HEK293 (cell line): Measurements from ENCODE around the gene OR2H1.

ENCODE experiments used
- CTCF ChIA-PET: fragments of 350-600 bp; formaldehyde crosslinking; extraction: SDS; loops from one replicate; lab custom pipeline; 2021; ENCODE audit warnings: antibody characterized with exemption; lab: Yijun Ruan, JAX
- POLR2A ChIA-PET: fragments of 300-600 bp; formaldehyde crosslinking; extraction: SDS; loops from one replicate; lab custom pipeline; 2020; ENCODE audit warnings: antibody characterized with exemption, inconsistent platforms; lab: Yijun Ruan, JAX
- H3K27ac ChIP-seq: fragments of 200-500 bp; sonication (Bioruptor generic); 2 replicates; pipeline ENCODE4 v1.5.1; 2014; ENCODE audit warnings: low read depth, low read length, control low read depth, inconsistent platforms; ENCODE audit errors: extremely low read depth
- H3K36me3 ChIP-seq, 2 experiments: fragments of 200-500 bp in 1 of 2; sonication (Bioruptor generic) in 1 of 2; 1 replicate in 1 of 2; 2 replicates in 1 of 2; pipeline ENCODE4 v1.5.1; 2014 to 2017; ENCODE audit warnings: inconsistent platforms in 2 of 2, low read length in 2 of 2; ENCODE audit not compliant: control insufficient read depth in 2 of 2, insufficient read depth in 1 of 2
- H3K4me1 ChIP-seq: fragments of 200-500 bp; sonication (Bioruptor generic); 2 replicates; pipeline ENCODE4 v1.5.1; 2014; ENCODE audit warnings: mild to moderate bottlenecking, low read length, inconsistent platforms; ENCODE audit not compliant: control insufficient read depth, insufficient read depth
- H3K4me3 ChIP-seq: 2 replicates; pipeline ENCODE4 v1.5.1; 2011; ENCODE audit warnings: low read depth, mild to moderate bottlenecking, control low read depth, low read length, moderate library complexity
- H3K9me3 ChIP-seq: fragments of 200-500 bp; sonication (Bioruptor generic); 2 replicates; pipeline ENCODE4 v1.5.1; 2014; ENCODE audit warnings: low read depth, low read length, inconsistent platforms; ENCODE audit not compliant: control insufficient read depth, insufficient read depth
- HOXA7 ChIP-seq: sonication (generic); formaldehyde crosslinking; IDR thresholded peaks from 2 replicates; pipeline ENCODE4 v1.8.1; 2022; ENCODE audit warnings: missing genetic modification reagents, borderline replicate concordance
- HOXD13 ChIP-seq: sonication (generic); formaldehyde crosslinking; IDR thresholded peaks from 2 replicates; pipeline ENCODE4 v1.8.0; 2022; ENCODE audit warnings: missing genetic modification reagents, borderline replicate concordance
- KLF7 ChIP-seq: fragments of 450-650 bp; formaldehyde crosslinking; IDR thresholded peaks from 2 replicates; pipeline ENCODE4 v1.5.1; 2016; ENCODE audit warnings: missing biosample characterization, missing genetic modification characterization, borderline replicate concordance
- KLF9 ChIP-seq: fragments of 450-650 bp; formaldehyde crosslinking; IDR thresholded peaks from 2 replicates; pipeline ENCODE4 v1.5.1; 2016; ENCODE audit warnings: missing biosample characterization, missing genetic modification characterization, low read depth
- MEIS1 ChIP-seq: sonication (generic); formaldehyde crosslinking; IDR thresholded peaks from 2 replicates; pipeline ENCODE4 v1.8.1; 2022; ENCODE audit warnings: missing genetic modification reagents, mild to moderate bottlenecking, borderline replicate concordance
- RBAK ChIP-seq: fragments of 450-650 bp; formaldehyde crosslinking; IDR thresholded peaks from 2 replicates; pipeline ENCODE4 v1.5.1; 2016; ENCODE audit warnings: missing biosample characterization, missing genetic modification characterization
- SCRT1 ChIP-seq: fragments of 450-650 bp; formaldehyde crosslinking; IDR thresholded peaks from 2 replicates; pipeline ENCODE4 v1.5.1; 2016; ENCODE audit warnings: missing biosample characterization, missing genetic modification characterization, borderline replicate concordance
- SCRT2 ChIP-seq: fragments of 450-650 bp; formaldehyde crosslinking; IDR thresholded peaks from 2 replicates; pipeline ENCODE4 v1.5.1; 2016; ENCODE audit warnings: missing biosample characterization, missing genetic modification characterization
- WT1 ChIP-seq: fragments of 450-650 bp; formaldehyde crosslinking; IDR thresholded peaks from 2 replicates; pipeline ENCODE4 v1.5.1; 2016; ENCODE audit warnings: missing biosample characterization, missing genetic modification characterization
- ZNF19 ChIP-seq: fragments of 450-650 bp; formaldehyde crosslinking; IDR thresholded peaks from 2 replicates; pipeline ENCODE4; 2016; ENCODE audit warnings: missing biosample characterization, missing genetic modification characterization, low read depth
- ZNF223 ChIP-seq: fragments of 450-650 bp; formaldehyde crosslinking; IDR thresholded peaks from 2 replicates; pipeline ENCODE4 v1.5.1; 2016; ENCODE audit warnings: missing biosample characterization, missing genetic modification characterization
- ZNF248 ChIP-seq: fragments of 450-650 bp; formaldehyde crosslinking; IDR thresholded peaks from 2 replicates; pipeline ENCODE4 v1.5.1; 2017; ENCODE audit warnings: missing biosample characterization, missing genetic modification characterization
- ZNF266 ChIP-seq: fragments of 450-650 bp; formaldehyde crosslinking; IDR thresholded peaks from 2 replicates; pipeline ENCODE4 v1.5.1; 2016; ENCODE audit warnings: missing biosample characterization, missing genetic modification characterization, low read depth
- ZNF394 ChIP-seq: fragments of 450-650 bp; formaldehyde crosslinking; IDR thresholded peaks from 2 replicates; pipeline ENCODE4 v1.5.1; 2016; ENCODE audit warnings: missing biosample characterization, missing genetic modification characterization, mild to moderate bottlenecking, moderate library complexity, borderline replicate concordance
- ZNF423 ChIP-seq: fragments of 450-650 bp; formaldehyde crosslinking; IDR thresholded peaks from 2 replicates; pipeline ENCODE4 v1.5.1; 2016; ENCODE audit warnings: missing biosample characterization, missing genetic modification characterization
- ZNF426 ChIP-seq: fragments of 450-650 bp; formaldehyde crosslinking; IDR thresholded peaks from 2 replicates; pipeline ENCODE4 v1.5.1; 2017; ENCODE audit warnings: missing biosample characterization, missing genetic modification characterization, mild to moderate bottlenecking, inconsistent platforms, moderate library complexity
- ZNF514 ChIP-seq: fragments of 450-650 bp; formaldehyde crosslinking; IDR thresholded peaks from 2 replicates; pipeline ENCODE4 v1.5.1; 2016; ENCODE audit warnings: missing biosample characterization, missing genetic modification characterization
- ZNF521 ChIP-seq: fragments of 450-650 bp; formaldehyde crosslinking; IDR thresholded peaks from 2 replicates; pipeline ENCODE4 v1.5.1; 2017; ENCODE audit warnings: missing biosample characterization, mild to moderate bottlenecking, missing genetic modification characterization
- ZNF561 ChIP-seq: fragments of 450-650 bp; IDR thresholded peaks from 2 replicates; pipeline ENCODE4 v1.5.1; 2018; ENCODE audit warnings: missing biosample characterization, missing genetic modification characterization, borderline replicate concordance
- ZNF571 ChIP-seq: fragments of 450-650 bp; formaldehyde crosslinking; IDR thresholded peaks from 2 replicates; pipeline ENCODE4 v1.5.0; 2017; ENCODE audit warnings: missing biosample characterization, missing genetic modification characterization
- ZNF610 ChIP-seq: fragments of 450-650 bp; formaldehyde crosslinking; IDR thresholded peaks from 2 replicates; pipeline ENCODE4 v1.5.1; 2016; ENCODE audit warnings: missing biosample characterization, missing genetic modification characterization, borderline replicate concordance
- ZNF626 ChIP-seq: fragments of 450-650 bp; sonication (Bioruptor Pico); formaldehyde crosslinking; IDR thresholded peaks from 2 replicates; pipeline ENCODE4 v1.5.1; 2018; ENCODE audit warnings: missing biosample characterization, missing genetic modification characterization, inconsistent platforms
- ZNF629 ChIP-seq: fragments of 450-650 bp; formaldehyde crosslinking; IDR thresholded peaks from 2 replicates; pipeline ENCODE4 v1.5.1; 2017; ENCODE audit warnings: missing biosample characterization, missing genetic modification characterization
- ZNF654 ChIP-seq: fragments of 450-650 bp; formaldehyde crosslinking; IDR thresholded peaks from 2 replicates; pipeline ENCODE4 v1.5.1; 2016; ENCODE audit warnings: low read depth, missing biosample characterization, missing genetic modification characterization
- ZNF843 ChIP-seq: fragments of 450-650 bp; formaldehyde crosslinking; IDR thresholded peaks from 2 replicates; pipeline ENCODE4 v1.5.1; 2016; ENCODE audit warnings: missing biosample characterization, missing genetic modification characterization
- TF ChIP-seq, protein P1 (sequence below): sonication (generic); formaldehyde crosslinking; IDR thresholded peaks from 2 replicates; pipeline ENCODE4 v1.8.1; 2022; ENCODE audit warnings: mild to moderate bottlenecking, moderate library complexity, missing genetic modification reagents
- TF ChIP-seq, protein P2 (sequence below): fragments of 450-650 bp; formaldehyde crosslinking; IDR thresholded peaks from 2 replicates; pipeline ENCODE4 v1.5.1; 2016; ENCODE audit warnings: missing biosample characterization, missing genetic modification characterization

Gene OR2H1

GRCh38 chr6:29500594-29500993 is 43.6 kb downstream of the OR2H1 start (continued):
- TF ChIP-seq ZNF223 (no peak), HOXD13 (CRISPR knock-in tag) (no peak), HOXA7 (CRISPR knock-in tag) (no peak), SCRT2 (tag by site-specific recombination) (no peak), MEIS1 (no peak)

DNA sequence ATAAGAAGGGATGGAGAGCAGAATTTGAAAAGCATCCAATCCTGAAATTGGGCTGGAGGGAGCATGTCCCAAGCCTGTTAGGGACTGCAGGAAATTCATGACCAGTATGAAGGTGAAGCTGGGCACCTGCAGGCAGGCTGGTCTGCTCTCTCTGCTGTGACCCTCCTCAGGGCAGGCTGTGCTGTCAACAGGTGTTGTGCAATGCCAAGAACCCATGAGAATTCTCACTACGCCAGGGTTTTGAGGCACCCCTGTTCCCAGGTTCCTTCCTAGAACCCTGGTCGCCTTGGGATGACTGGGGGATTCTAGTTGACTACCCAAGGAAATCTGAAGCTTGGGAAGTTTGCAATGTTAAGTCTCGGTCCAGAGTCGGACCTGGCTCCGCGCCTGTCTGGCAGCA is 44.2 kb downstream of the OR2H1 start:
- Histone ChIP-seq H3K36me3 (no peaks in the 10 kb centered on the region), H3K4me3 (no peak overlapping the region), H3K27ac (no peak overlapping the region), H3K9me3 (no peaks in the 10 kb centered on the region), H3K4me1 (no peaks in the 10 kb centered on the region)
- POLR2A ChIA-PET: no interaction called here
- CTCF ChIA-PET: interaction anchor here (0.9 kb wide), 1 partner anchor 10 kb away, joined by 3 read pairs; no protein-coding TSS in a partner anchor
- peak; percentile 79 for TF ChIP-seq SCRT2 (tag by site-specific recombination)
- 0 out of 2 replicates have a peak, but pooled peaks have one; percentile 25 for TF ChIP-seq SCRT1 (tag by site-specific recombination)
- no peak for TF ChIP-seq ZNF571

DNA sequence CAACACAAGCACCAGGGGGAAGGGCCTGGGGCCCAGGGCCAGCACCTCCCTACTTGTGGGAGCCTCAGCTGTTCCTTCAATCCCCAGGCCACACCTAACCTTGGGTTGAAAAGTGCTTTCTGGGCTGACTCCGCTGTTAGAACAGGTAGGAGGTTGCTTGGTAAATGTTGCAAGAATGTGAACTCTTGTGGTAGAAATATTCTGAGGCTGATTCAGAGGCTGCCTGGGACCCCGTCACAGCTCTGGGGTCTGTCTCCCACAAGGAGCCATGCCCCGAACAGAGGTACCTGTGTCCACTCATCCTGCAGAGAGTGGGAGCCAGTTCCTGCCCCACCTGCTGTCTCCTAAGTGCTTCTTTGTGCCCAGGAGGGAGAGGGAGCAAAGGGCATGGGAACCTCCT is 45.2 kb downstream of the OR2H1 start:
- ChIA-PET CTCF (no interaction called here), POLR2A (no interaction called here)
- Histone ChIP-seq H3K4me3 (no peak overlapping the region), H3K27ac (no peak overlapping the region), H3K9me3 (no peaks in the 10 kb centered on the region), H3K36me3 (no peaks in the 10 kb centered on the region), H3K4me1 (no peaks in the 10 kb centered on the region)
- no peak for TF ChIP-seq ZNF626 (tag by site-specific recombination)
- no peak for TF ChIP-seq ZNF514 (tag by site-specific recombination)
- TF ChIP-seq ZNF654: no peak
- TF ChIP-seq ZNF843 (tag by site-specific recombination): no peak
- TF ChIP-seq ZNF426 (tag by site-specific recombination): no peak
- TF ChIP-seq ZNF610 (tag by site-specific recombination): no peak
- no peak for TF ChIP-seq ZNF561 (tag by site-specific recombination)
- no peak for TF ChIP-seq ZNF266
- no peak for TF ChIP-seq ZNF423 (tag by site-specific recombination)
- no peak for TF ChIP-seq KLF9
- TF ChIP-seq, protein P1, sequence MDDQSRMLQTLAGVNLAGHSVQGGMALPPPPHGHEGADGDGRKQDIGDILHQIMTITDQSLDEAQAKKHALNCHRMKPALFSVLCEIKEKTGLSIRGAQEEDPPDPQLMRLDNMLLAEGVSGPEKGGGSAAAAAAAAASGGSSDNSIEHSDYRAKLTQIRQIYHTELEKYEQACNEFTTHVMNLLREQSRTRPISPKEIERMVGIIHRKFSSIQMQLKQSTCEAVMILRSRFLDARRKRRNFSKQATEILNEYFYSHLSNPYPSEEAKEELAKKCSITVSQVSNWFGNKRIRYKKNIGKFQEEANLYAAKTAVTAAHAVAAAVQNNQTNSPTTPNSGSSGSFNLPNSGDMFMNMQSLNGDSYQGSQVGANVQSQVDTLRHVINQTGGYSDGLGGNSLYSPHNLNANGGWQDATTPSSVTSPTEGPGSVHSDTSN (CRISPR knock-in tag): no peak
- no peak for TF ChIP-seq ZNF19 (tag by site-specific recombination)
- no peak for TF ChIP-seq RBAK
- TF ChIP-seq ZNF521 (tag by site-specific recombination): no peak
- no peak for TF ChIP-seq ZNF629
- TF ChIP-seq ZNF248 (tag by site-specific recombination): no peak
- no peak for TF ChIP-seq ZNF394
- TF ChIP-seq KLF7: no peak
- TF ChIP-seq, protein P2, sequence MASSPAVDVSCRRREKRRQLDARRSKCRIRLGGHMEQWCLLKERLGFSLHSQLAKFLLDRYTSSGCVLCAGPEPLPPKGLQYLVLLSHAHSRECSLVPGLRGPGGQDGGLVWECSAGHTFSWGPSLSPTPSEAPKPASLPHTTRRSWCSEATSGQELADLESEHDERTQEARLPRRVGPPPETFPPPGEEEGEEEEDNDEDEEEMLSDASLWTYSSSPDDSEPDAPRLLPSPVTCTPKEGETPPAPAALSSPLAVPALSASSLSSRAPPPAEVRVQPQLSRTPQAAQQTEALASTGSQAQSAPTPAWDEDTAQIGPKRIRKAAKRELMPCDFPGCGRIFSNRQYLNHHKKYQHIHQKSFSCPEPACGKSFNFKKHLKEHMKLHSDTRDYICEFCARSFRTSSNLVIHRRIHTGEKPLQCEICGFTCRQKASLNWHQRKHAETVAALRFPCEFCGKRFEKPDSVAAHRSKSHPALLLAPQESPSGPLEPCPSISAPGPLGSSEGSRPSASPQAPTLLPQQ: no peak
- no peak for TF ChIP-seq WT1
